BJ (cell line): ENCODE measurements around the gene OVCH1. TPM values are rescaled to one million over a fixed set of nuclear protein-coding genes. Genes with fewer than 3 reads are reported as not detected.

Source experiments
- CTCF ChIA-PET: fragments of 350-600 bp; formaldehyde crosslinking; extraction: SDS; loops from one replicate; lab custom pipeline; 2021; ENCODE audit warnings: antibody characterized with exemption, inconsistent platforms; lab: Yijun Ruan, JAX
- POLR2A ChIA-PET: fragments of 300-600 bp; sonication (Branson Sonifier 250); formaldehyde crosslinking; extraction: SDS; loops from one replicate; lab custom pipeline; 2021; ENCODE audit warnings: antibody characterized with exemption; lab: Charles Lee
- DNase-seq: peaks from one replicate; pipeline ENCODE4 v3.0.0-alpha.2; 2011; ENCODE audit warnings: low read depth
- H3K27me3 ChIP-seq: 2 replicates; pipeline ENCODE4 v1.6.0; 2011; ENCODE audit warnings: low read length; ENCODE audit not compliant: control insufficient read depth, insufficient read depth
- H3K36me3 ChIP-seq: 2 replicates; pipeline ENCODE4 v1.5.1; 2011; ENCODE audit warnings: low read length; ENCODE audit not compliant: control insufficient read depth, insufficient read depth
- H3K4me3 ChIP-seq: 2 replicates; pipeline ENCODE4 v1.5.1; 2011; ENCODE audit warnings: low read depth, mild to moderate bottlenecking, control low read depth, low read length
- CTCF ChIP-seq: IDR thresholded peaks from 2 replicates; pipeline ENCODE4 v1.5.1; 2011; ENCODE audit warnings: low read depth, mild to moderate bottlenecking, control low read depth, inconsistent platforms, low read length, moderate library complexity; ENCODE audit not compliant: insufficient read depth
- polyA plus RNA-seq: library from polyadenylated mRNA; depleted of rRNA; stranded (reverse); fragments of >200 nt; gene quantifications from 2 replicates; pipeline ENCODE4 v1.2.3, GENCODE V29; 2011

OVCH1 gene
- polyA plus RNA-seq, 1 experiment: 0.06 TPM

GRCh38 chr12:29426498-29426897, 71.0 kb downstream of the OVCH1 start:
- Histone ChIP-seq H3K27me3 (no peaks in the 10 kb centered on the region), H3K36me3 (no peaks in the 10 kb centered on the region), H3K4me3 (no peak overlapping the region)
- ChIA-PET POLR2A (no interaction called here), CTCF (no interaction called here)
- no peak for TF ChIP-seq CTCF
- no peak for DNase-seq

- ChIA-PET POLR2A (no interaction called here), CTCF (no interaction called here)
- no peak for DNase-seq
- TF ChIP-seq CTCF: no peak
- H3K27me3 ChIP-seq: no peaks in the 10 kb centered on the region
- H3K4me3 ChIP-seq: no peak overlapping the region
- no peaks in the 10 kb centered on the region for H3K36me3 ChIP-seq
Measured at GRCh38 chr12:29425722-29426121, 71.8 kb downstream of the OVCH1 start.

GRCh38 chr12:29416748-29417147, 80.7 kb downstream of the OVCH1 start:
- Histone ChIP-seq H3K4me3 (no peak overlapping the region), H3K36me3 (no peaks in the 10 kb centered on the region), H3K27me3 (no peaks in the 10 kb centered on the region)
- POLR2A ChIA-PET: no interaction called here
- CTCF ChIA-PET: interaction anchor here (1.4 kb wide), 1 partner anchor 11 kb away, joined by 3 read pairs; no protein-coding TSS in a partner anchor
- TF ChIP-seq CTCF: no peak
- DNase-seq: no peak

- Histone ChIP-seq H3K36me3 (no peaks in the 10 kb centered on the region), H3K27me3 (no peaks in the 10 kb centered on the region), H3K4me3 (no peak overlapping the region)
- no peak for TF ChIP-seq CTCF
- CTCF ChIA-PET: no interaction called here
- POLR2A ChIA-PET: no interaction called here
- no peak for DNase-seq
Measured at GRCh38 chr12:29415111-29415510, 82.4 kb downstream of the OVCH1 start.

- Histone ChIP-seq H3K27me3 (no peaks in the 10 kb centered on the region), H3K4me3 (no peak overlapping the region), H3K36me3 (no peaks in the 10 kb centered on the region)
- POLR2A ChIA-PET: no interaction called here
- TF ChIP-seq CTCF: no peak
- no peak for DNase-seq
- CTCF ChIA-PET: no interaction called here
Measured at GRCh38 chr12:29414368-29414767, 83.1 kb downstream of the OVCH1 start.
